Measurements from ENCODE around the gene PRUNE2. TPM values are rescaled to one million over a fixed set of nuclear protein-coding genes. Genes with fewer than 3 reads are reported as not detected.

PRUNE2 gene
- polyA plus RNA-seq, 6 donors from 2014 or later = 0.12 to 0.65 (median 0.23) TPM; not detected in 1

DNA sequence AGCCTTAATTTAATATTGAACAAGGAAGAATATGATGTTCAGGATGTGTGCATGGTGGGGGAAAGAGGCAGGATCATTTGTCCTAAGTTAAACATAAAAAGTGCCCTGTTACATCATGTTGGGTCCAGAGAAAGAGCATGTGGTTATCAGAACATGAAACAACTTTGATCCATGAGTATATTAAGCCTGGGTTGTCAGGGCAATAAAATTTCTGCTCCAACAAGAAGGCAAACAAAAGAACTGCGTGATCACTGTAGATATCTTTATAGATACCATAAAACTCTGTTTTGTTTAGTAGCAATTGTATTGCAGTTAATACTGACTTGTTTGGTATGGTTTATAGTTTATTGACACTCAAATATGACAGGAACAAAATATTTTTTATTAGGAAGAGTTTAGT lies 106.4 kb downstream of the PRUNE2 start:
- H3K36me3 Mint-ChIP-seq = no peaks in the 10 kb centered on the region
- H3K27me3 Mint-ChIP-seq = peaks cover 4 to 15% (median 10%) of the 10 kb centered on the region in 3 donors
- H3K4me1 Mint-ChIP-seq = peaks cover 6 to 8% (median 7%) of the 10 kb centered on the region in 3 donors
- DNase-seq = no peak
- no peaks in the 10 kb centered on the region for H3K9me3 Mint-ChIP-seq
- no peak overlapping the region for H3K4me3 Mint-ChIP-seq
- ATAC-seq (ENCODE audit: low read depth in 2 of 2) = no peak
- H3K27ac Mint-ChIP-seq = no peak overlapping the region

DNA sequence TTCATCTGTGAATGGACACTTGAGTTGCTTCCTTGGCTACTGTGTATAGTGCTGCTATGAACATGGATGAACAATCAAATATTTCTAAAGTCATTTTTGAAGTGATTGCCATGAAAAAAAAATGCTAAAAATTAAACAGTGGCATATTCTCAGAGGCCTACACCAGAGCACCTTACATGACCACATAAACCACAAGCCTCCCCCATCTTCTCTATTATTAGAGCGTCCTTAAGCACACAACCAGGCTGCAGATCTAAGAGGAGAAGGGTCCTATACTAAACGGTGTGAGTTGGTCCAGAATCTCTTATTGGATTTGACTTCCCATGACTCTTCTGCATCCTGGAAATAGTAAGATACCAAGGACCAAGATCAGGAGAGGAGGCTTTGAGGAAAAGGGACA lies 107.4 kb downstream of the PRUNE2 start:
- Mint-ChIP-seq H3K9me3 (no peaks in the 10 kb centered on the region), H3K36me3 (no peaks in the 10 kb centered on the region), H3K4me3 (no peak overlapping the region), H3K27me3 (peaks cover under 1 to 8% (median 4%) of the 10 kb centered on the region in 3 donors), H3K27ac (peak overlapping the region in 3 of 6 donors; percentile 40 to 60 (median 58)), H3K4me1 (peaks cover 6 to 8% (median 7%) of the 10 kb centered on the region in 3 donors)
- ATAC-seq (ENCODE audit: low read depth in 2 of 2) = no peak
- DNase-seq = no peak

DNA sequence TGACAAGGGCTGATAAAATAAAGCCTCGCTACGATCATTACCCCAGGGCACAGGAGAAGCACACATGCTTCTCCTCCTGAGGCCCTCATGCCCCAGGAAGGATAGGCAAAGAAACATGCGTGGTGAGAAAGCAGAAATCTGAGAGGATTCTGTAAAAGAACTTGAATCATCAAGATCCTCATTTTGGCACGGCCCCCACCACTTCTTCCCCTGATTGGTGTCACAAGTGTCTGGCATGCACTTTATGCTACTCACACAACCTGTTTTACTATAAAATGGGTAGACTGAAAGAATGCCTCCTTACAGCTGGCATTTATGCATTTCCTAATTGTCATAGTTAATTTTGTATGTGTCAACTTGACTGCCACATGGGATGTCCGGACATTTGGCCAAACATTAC lies 109.6 kb downstream of the PRUNE2 start:
- ATAC-seq (ENCODE audit: low read depth in 2 of 2) = no peak
- H3K27ac Mint-ChIP-seq = peak overlapping the region in 1 of 6 donors; percentile 34

DNA sequence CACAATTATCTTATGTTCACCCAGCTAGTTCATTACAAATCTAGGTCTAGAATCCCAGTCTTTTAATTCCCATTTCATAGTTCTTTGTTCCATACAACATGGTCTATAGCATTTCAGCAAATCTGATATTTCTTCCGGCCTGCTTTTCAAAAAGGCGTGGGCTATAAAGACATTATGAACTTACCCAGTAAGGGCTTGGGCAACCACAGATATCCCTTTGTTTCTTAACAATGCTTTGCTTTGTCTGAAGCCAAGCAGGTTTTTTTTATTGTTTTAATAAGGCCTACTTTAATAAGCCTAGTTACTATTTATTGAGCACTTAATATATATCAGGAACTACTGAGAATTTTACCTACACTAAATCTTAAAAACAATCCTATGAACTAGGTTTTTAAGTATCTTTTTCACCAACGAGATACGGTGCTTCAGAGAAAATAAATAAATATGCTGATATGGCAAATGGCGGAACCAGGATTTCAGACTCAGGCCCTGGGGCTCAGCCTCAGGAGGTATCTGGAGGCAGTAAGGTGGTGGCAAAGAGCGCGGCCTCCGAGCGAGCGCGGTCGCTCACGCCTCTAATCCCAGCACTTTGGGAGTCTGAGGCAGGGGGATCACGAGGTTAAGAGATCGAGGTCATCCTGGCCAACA lies 112.0 kb downstream of the PRUNE2 start:
- ATAC-seq (ENCODE audit: low read depth in 2 of 2) (no peak), DNase-seq (no peak)
- H3K27ac Mint-ChIP-seq = no peak overlapping the region
- H3K9me3 Mint-ChIP-seq = peaks cover 0 to 3% (median 0%) of the 10 kb centered on the region in 7 donors
- no peaks in the 10 kb centered on the region for H3K27me3 Mint-ChIP-seq
- no peak overlapping the region for H3K4me3 Mint-ChIP-seq
- peaks cover 6 to 8% (median 7%) of the 10 kb centered on the region in 3 donors for H3K4me1 Mint-ChIP-seq
- H3K36me3 Mint-ChIP-seq = no peaks in the 10 kb centered on the region

More for the DNA sequence above, 109.6 kb downstream of the PRUNE2 start:
- H3K27me3 Mint-ChIP-seq = peaks cover 0 to 4% (median 0%) of the 10 kb centered on the region in 3 donors
- no peak overlapping the region for H3K4me3 Mint-ChIP-seq
- H3K36me3 Mint-ChIP-seq = no peaks in the 10 kb centered on the region
- H3K9me3 Mint-ChIP-seq = peaks cover 0 to 3% (median 0%) of the 10 kb centered on the region in 7 donors
- no peak for DNase-seq
- H3K4me1 Mint-ChIP-seq = peaks cover 6 to 8% (median 7%) of the 10 kb centered on the region in 3 donors

DNA sequence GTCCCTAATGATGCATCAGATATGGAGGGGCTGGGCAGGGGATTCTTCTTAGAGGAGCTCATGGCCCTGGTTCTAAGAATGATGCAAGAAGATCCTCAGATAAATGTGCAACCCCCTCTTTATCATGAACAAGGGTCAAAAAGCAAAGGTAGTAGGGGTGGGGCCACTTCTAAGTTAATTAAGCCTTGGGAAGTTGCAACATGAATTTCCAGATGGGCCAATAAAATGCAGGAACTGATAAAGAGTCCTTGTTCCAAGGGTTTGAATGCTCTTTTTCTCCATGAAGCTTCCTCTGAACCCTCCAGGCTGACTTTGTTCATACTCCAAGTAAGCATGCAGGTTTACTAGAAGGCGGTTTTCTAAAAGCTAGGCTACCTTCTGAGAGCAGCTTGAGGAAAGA lies 116.1 kb downstream of the PRUNE2 start:
- H3K27me3 Mint-ChIP-seq = peaks cover 5 to 23% (median 18%) of the 10 kb centered on the region in 3 donors
- H3K4me3 Mint-ChIP-seq = no peak overlapping the region
- DNase-seq (no peak), ATAC-seq (ENCODE audit: low read depth in 2 of 2) (no peak)
- H3K4me1 Mint-ChIP-seq = no peaks in the 10 kb centered on the region
- no peak overlapping the region for H3K27ac Mint-ChIP-seq
- H3K36me3 Mint-ChIP-seq = no peaks in the 10 kb centered on the region
- peaks cover 0 to 3% (median 0%) of the 10 kb centered on the region in 7 donors for H3K9me3 Mint-ChIP-seq

DNA sequence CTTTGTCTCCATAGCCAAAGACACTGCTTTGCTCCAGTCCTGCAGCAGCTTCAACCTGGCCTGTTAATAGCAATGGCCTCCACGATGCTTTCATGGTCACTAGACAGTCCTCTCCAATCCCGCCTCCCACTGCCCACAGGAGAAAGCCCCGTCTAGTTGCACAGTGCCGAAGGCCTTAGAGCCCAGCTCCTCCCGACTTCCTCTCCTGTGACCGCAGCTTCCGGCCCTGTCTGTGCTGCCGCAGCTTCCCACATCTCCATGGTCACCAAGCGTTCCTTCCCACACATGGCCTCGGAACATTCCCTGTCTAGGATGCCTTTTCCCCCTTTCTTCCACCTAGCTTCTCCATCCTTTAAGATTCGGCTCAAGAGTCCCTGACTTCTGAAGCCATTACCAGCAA lies 118.2 kb downstream of the PRUNE2 start:
- DNase-seq (no peak), ATAC-seq (ENCODE audit: low read depth in 2 of 2) (no peak)
- H3K4me3 Mint-ChIP-seq = peak overlapping the region in 1 of 8 donors; percentile 14
- H3K27ac Mint-ChIP-seq = no peak overlapping the region
- no peaks in the 10 kb centered on the region for H3K4me1 Mint-ChIP-seq
- H3K36me3 Mint-ChIP-seq = no peaks in the 10 kb centered on the region
- peaks cover 0 to 3% (median 0%) of the 10 kb centered on the region in 7 donors for H3K9me3 Mint-ChIP-seq
- peaks cover 9 to 36% (median 30%) of the 10 kb centered on the region in 3 donors for H3K27me3 Mint-ChIP-seq

DNA sequence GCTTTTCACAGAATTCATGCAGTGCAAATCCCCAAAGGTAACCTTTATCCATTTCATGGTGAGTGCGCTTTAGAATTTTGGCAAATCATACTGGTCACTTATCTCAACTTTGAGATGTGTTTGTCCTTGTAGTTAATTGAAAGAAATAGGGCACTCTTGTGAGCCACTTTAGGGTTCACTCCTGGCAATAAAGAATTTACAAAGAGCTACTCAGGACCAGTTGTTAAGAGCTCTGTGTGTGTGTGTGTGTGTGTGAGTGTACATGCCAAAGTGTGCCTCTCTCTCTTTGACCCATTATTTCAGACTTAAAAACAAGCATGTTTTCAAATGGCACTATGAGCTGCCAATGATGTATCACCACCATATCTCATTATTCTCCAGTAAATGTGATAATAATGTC lies 120.4 kb downstream of the PRUNE2 start:
- H3K27me3 Mint-ChIP-seq = peaks cover 9 to 46% (median 41%) of the 10 kb centered on the region in 3 donors
- H3K27ac Mint-ChIP-seq = no peak overlapping the region
- no peaks in the 10 kb centered on the region for H3K9me3 Mint-ChIP-seq
- H3K4me3 Mint-ChIP-seq = no peak overlapping the region
- no peaks in the 10 kb centered on the region for H3K4me1 Mint-ChIP-seq
- DNase-seq (no peak), ATAC-seq (ENCODE audit: low read depth in 2 of 2) (no peak)
- H3K36me3 Mint-ChIP-seq = no peaks in the 10 kb centered on the region

DNA sequence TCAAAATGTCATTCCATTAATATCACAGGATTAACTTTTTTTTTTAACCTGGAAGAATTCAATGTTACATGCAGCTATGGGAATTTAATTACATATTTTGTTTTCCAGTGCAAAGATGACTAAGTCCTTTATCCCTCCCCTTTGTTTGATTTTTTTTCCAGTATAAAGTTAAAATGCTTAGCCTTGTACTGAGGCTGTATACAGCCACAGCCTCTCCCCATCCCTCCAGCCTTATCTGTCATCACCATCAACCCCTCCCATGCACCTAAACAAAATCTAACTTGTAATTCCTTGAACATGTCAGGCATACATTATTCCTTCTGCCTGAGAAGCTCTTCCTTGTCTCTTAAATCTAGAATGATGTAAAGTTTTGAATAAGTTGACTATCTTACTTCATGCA lies 121.0 kb downstream of the PRUNE2 start:
- H3K4me3 Mint-ChIP-seq = no peak overlapping the region
- no peaks in the 10 kb centered on the region for H3K36me3 Mint-ChIP-seq
- DNase-seq = no peak
- no peaks in the 10 kb centered on the region for H3K4me1 Mint-ChIP-seq
- no peaks in the 10 kb centered on the region for H3K9me3 Mint-ChIP-seq
- ATAC-seq (ENCODE audit: low read depth in 2 of 2) = no peak
- peaks cover 9 to 46% (median 41%) of the 10 kb centered on the region in 3 donors for H3K27me3 Mint-ChIP-seq
- H3K27ac Mint-ChIP-seq = no peak overlapping the region

DNA sequence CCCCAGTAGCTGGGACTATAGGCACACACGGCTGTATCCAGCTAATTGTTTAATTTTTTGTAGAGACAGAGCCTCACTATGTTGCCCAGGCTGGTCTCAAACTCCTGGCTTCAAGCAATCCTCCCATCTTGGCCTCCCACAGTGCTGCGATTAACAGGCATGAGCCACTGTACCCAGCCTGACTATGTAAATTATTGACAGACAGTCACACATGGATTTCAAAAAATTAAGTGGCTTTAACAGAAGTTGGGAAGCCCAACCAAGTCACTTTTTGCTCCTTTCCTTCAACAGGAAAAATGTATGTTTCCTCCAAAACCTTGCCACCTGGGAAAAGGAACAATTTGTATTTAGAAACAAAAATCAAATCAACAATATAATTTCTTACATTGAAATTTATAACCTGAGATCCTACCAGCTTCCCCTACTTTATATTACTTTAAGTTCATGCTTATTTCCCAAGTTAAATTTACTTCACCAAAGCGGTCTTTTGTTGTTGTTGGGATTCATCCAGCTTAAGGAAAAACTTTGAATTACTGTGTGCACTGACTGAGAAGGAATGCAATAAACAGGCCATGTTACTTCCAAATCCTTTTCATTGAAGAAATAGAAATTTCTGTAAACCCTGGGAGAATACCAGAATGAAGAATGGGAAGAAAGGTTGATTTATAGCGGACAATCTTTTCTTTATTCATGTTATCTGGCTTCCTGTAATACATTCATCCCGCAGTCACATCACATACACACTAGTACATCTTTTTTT lies 133.0 kb downstream of the PRUNE2 start:
- Mint-ChIP-seq H3K27ac (no peak overlapping the region), H3K27me3 (peaks cover 3 to 15% (median 13%) of the 10 kb centered on the region in 3 donors), H3K4me1 (peaks cover 0 to 4% (median 0%) of the 10 kb centered on the region in 3 donors), H3K9me3 (no peaks in the 10 kb centered on the region), H3K4me3 (no peak overlapping the region), H3K36me3 (no peaks in the 10 kb centered on the region)
- DNase-seq = no peak
- ATAC-seq (ENCODE audit: low read depth in 2 of 2) = no peak

DNA sequence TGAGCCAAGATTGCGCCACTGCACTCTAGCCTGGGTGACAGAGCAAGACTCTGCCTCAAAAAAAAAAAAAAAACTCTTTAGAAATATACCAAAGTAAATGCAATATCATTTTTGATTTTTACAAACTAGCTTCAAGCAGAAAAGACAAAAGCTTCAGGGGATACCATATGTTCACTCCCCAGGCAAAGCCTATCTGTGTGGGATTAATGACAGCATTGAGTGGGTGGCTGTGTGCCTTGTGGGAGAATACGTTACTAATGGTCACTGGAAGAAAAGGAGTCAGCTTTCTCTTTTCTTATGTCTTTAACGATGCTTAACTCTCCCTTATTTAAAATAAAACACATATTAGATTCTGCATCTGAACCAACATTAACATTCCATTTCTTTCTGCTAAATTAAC lies 139.8 kb downstream of the PRUNE2 start:
- H3K27me3 Mint-ChIP-seq = peaks cover 5 to 20% (median 18%) of the 10 kb centered on the region in 3 donors

DNA sequence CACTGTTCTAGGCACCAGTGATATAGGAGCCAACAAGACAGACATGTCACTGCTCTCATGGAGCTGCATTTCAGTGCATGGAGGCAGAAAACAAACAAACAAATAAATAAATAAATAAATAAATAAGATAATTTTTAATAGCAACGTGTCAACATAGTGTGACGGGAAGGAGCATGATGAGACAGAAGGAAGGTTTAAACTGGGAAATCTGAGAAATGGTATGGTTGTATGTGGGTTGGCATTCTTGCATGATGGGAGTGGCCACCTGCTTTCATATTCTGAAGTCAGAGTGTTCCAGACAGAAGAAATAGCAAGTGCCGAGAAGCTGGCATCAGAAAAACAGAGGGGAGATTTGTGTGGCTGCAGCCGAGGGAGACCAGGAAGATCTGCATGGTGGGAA lies 141.8 kb downstream of the PRUNE2 start, which contains the start of gene PCA3:
Gene PCA3 (plus strand): TSS at position 301 of the 400 bp plus-strand sequence.
- ATAC-seq (ENCODE audit: low read depth in 2 of 2) = no peak
- Mint-ChIP-seq H3K36me3 (no peaks in the 10 kb centered on the region), H3K4me1 (peaks cover 18 to 21% (median 20%) of the 10 kb centered on the region in 3 donors), H3K9me3 (no peaks in the 10 kb centered on the region), H3K4me3 (no peak within 1 kb of the TSS), H3K27ac (peak within 1 kb of the TSS in 2 of 6 donors; percentile 57 to 84), H3K27me3 (peaks cover 4 to 20% (median 18%) of the 10 kb centered on the region in 3 donors)
- DNase-seq = no peak

More for the DNA sequence above, 139.8 kb downstream of the PRUNE2 start:
- no peak overlapping the region for H3K4me3 Mint-ChIP-seq
- H3K36me3 Mint-ChIP-seq = no peaks in the 10 kb centered on the region
- no peak for DNase-seq
- no peak for ATAC-seq (ENCODE audit: low read depth in 2 of 2)
- peaks cover 2 to 3% (median 3%) of the 10 kb centered on the region in 3 donors for H3K4me1 Mint-ChIP-seq
- no peaks in the 10 kb centered on the region for H3K9me3 Mint-ChIP-seq
- H3K27ac Mint-ChIP-seq = no peak overlapping the region

DNA sequence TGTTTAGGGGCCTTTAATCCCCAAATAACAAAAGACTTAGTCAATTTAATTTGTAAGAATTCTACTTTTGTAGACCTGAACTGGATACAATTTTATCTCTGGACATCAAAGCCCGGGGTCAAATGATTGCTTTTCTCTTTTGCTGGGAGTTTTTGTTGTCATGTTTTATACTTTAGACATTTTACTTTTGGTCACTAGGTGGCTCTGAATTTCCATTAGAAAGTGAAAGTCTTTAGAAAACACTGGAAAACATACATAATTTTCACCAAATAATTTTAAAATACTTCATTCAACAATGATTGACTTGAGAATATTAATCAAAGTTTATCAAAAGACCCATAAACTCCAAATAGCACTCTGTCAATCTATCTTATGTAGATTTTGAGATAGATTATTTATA lies 144.5 kb downstream of the PRUNE2 start:
- DNase-seq (no peak), ATAC-seq (ENCODE audit: low read depth in 2 of 2) (no peak)
- H3K27ac Mint-ChIP-seq = peak overlapping the region in 3 of 6 donors; percentile 26 to 83 (median 78)
- H3K4me1 Mint-ChIP-seq = peaks cover 25 to 31% (median 27%) of the 10 kb centered on the region in 3 donors
- H3K9me3 Mint-ChIP-seq = no peaks in the 10 kb centered on the region
- H3K27me3 Mint-ChIP-seq = peaks cover 2% of the 10 kb centered on the region in 3 donors
- no peak overlapping the region for H3K4me3 Mint-ChIP-seq
- no peaks in the 10 kb centered on the region for H3K36me3 Mint-ChIP-seq

DNA sequence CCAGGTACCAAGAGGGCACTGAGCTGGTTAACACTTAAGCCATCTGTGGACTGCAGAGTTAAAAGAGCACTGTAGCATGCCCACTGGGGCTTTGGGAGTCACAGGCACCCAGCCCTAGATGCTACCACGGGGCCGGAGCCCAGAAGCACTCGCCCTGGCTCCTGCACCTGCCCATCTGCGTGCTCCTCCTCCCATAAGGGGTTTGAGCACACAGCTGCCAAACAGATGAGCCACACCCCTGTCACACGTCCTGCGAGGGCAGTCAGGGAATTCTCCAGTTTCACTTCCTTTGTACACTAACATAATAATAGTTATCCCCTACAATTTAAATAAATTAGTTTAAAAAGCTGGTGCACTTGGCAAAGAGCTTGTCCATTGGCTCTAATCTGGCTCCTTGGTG lies 146.2 kb downstream of the PRUNE2 start:
- ATAC-seq (ENCODE audit: low read depth in 2 of 2) (peak; percentile 67 to 70), DNase-seq (peak; percentile 52)
- H3K4me1 Mint-ChIP-seq = peaks cover 38 to 46% (median 44%) of the 10 kb centered on the region in 3 donors
- no peaks in the 10 kb centered on the region for H3K27me3 Mint-ChIP-seq
- peak overlapping the region in 5 of 6 donors; percentile 78 to 97 (median 85) for H3K27ac Mint-ChIP-seq
- H3K9me3 Mint-ChIP-seq = no peaks in the 10 kb centered on the region
- H3K36me3 Mint-ChIP-seq = no peaks in the 10 kb centered on the region
- peak overlapping the region in 7 of 8 donors; percentile 17 to 74 (median 53) for H3K4me3 Mint-ChIP-seq

Data from naive B cell (primary cell).